SK-N-SH (cell line): ENCODE measurements around the gene EVC.

Source experiments
- CHD2 ChIP-seq: fragments of 150-350 bp; IDR thresholded peaks from 2 replicates; pipeline ENCODE4 v1.6.1; 2018; ENCODE audit warnings: low read length; ENCODE audit not compliant: partially characterized antibody
- EZH2phosphoT487 ChIP-seq: fragments of 200-600 bp; sonication (generic); IDR thresholded peaks from 2 replicates; pipeline ENCODE4 v1.6.1; 2017; ENCODE audit warnings: low read depth, mixed run types, mild to moderate bottlenecking, antibody characterized with exemption, moderate library complexity, borderline replicate concordance
- FOXM1 ChIP-seq: IDR thresholded peaks from 2 replicates; pipeline ENCODE4 v1.4.0; 2012; ENCODE audit warnings: low read depth, mild to moderate bottlenecking
- GATA2 ChIP-seq: sonication (generic); formaldehyde crosslinking; IDR thresholded peaks from 2 replicates; pipeline ENCODE4 v1.5.0; 2020; ENCODE audit warnings: mild to moderate bottlenecking, missing genetic modification reagents
- RAD21 ChIP-seq: IDR thresholded peaks from 2 replicates; pipeline ENCODE4 v1.6.1; 2012; ENCODE audit warnings: mild to moderate bottlenecking, low read length
- RFX5 ChIP-seq: IDR thresholded peaks from 2 replicates; pipeline ENCODE4 v1.6.1; 2012; ENCODE audit warnings: mild to moderate bottlenecking, improper control_type of control experiment, low read length
- RXRA ChIP-seq: IDR thresholded peaks from 2 replicates; pipeline ENCODE4 v1.4.0; 2012; ENCODE audit warnings: low read depth, mild to moderate bottlenecking, borderline replicate concordance
- TEAD4 ChIP-seq: IDR thresholded peaks from 2 replicates; pipeline ENCODE4 v1.4.0; 2012; ENCODE audit warnings: mild to moderate bottlenecking, borderline replicate concordance; ENCODE audit not compliant: insufficient read depth
- TF ChIP-seq, protein P1 (sequence below): fragments of 200-600 bp; sonication (generic); IDR thresholded peaks from 2 replicates; pipeline ENCODE4 v1.6.1; 2017; ENCODE audit warnings: antibody characterized with exemption, mild to moderate bottlenecking, moderate library complexity
- TF ChIP-seq, protein P2 (sequence below): fragments of 150-350 bp; IDR thresholded peaks from 2 replicates; pipeline ENCODE4 v1.6.1; 2017; ENCODE audit warnings: antibody characterized with exemption, low read length, low read depth, borderline replicate concordance
- TF ChIP-seq, protein P3 (sequence below): IDR thresholded peaks from 2 replicates; pipeline ENCODE4 v1.4.0; 2012; ENCODE audit warnings: low read depth

DNA sequence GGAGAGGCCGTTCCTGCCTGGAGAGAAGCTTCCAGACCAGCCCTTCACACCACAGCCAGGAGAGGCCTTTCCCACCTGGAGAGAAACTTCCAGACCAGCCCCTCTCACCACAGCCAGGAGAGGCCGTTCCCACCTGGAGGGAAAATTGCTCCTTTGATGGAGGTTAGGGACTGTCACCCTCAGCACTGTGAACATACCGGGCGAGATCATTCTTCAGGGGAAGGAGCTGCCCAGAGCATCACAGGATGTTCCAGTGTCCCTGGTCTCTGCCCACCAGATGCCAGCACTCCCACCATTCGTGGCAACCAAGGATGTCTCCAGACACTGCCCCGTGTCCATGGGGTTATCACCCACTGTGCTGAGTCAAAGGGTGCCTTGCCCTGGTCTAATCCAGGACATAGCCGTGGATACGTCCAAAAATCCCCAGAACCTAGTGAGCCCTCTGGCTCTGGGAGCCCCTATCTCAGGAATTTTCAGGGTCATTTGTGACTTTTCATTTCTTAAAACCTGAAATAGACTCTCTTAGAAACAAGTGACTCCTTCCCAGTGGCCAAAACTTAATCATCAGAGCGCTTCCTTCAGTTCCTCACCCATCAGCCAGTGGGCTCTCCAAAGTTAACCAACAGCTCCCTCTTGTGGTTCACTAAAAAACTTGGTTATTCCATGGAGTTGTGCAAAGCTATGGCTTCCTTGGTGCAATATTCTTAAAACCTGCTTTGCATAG lies 101.7 kb downstream of the EVC start:
- TF ChIP-seq GATA2 (CRISPR knock-in tag) (no peak), CHD2 (no peak), FOXM1 (no peak), RXRA (no peak), RFX5 (no peak), RAD21 (peak; percentile 76), EZH2phosphoT487 (no peak), TEAD4 (no peak)
- TF ChIP-seq, protein P1, sequence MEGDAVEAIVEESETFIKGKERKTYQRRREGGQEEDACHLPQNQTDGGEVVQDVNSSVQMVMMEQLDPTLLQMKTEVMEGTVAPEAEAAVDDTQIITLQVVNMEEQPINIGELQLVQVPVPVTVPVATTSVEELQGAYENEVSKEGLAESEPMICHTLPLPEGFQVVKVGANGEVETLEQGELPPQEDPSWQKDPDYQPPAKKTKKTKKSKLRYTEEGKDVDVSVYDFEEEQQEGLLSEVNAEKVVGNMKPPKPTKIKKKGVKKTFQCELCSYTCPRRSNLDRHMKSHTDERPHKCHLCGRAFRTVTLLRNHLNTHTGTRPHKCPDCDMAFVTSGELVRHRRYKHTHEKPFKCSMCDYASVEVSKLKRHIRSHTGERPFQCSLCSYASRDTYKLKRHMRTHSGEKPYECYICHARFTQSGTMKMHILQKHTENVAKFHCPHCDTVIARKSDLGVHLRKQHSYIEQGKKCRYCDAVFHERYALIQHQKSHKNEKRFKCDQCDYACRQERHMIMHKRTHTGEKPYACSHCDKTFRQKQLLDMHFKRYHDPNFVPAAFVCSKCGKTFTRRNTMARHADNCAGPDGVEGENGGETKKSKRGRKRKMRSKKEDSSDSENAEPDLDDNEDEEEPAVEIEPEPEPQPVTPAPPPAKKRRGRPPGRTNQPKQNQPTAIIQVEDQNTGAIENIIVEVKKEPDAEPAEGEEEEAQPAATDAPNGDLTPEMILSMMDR, result peak; percentile 80
- TF ChIP-seq, protein P2, sequence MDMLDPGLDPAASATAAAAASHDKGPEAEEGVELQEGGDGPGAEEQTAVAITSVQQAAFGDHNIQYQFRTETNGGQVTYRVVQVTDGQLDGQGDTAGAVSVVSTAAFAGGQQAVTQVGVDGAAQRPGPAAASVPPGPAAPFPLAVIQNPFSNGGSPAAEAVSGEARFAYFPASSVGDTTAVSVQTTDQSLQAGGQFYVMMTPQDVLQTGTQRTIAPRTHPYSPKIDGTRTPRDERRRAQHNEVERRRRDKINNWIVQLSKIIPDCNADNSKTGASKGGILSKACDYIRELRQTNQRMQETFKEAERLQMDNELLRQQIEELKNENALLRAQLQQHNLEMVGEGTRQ, result no peak
- TF ChIP-seq, protein P3, sequence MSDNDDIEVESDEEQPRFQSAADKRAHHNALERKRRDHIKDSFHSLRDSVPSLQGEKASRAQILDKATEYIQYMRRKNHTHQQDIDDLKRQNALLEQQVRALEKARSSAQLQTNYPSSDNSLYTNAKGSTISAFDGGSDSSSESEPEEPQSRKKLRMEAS, result no peak
